HCT116 (cell line): ENCODE data around the gene THSD7B. TPM values are rescaled to one million over a fixed set of nuclear protein-coding genes. Genes with fewer than 3 reads are reported as not detected.

Source experiments
- ATAC-seq: fragments of 200-7000 bp; cut with Tn5 transposase; 2 replicates; pipeline ENCODE4 v1.9.1; 2020; ENCODE audit warnings: mild to moderate bottlenecking, moderate library complexity
- BruUV-seq: library from RNA; stranded (reverse); fragments of 400-500 nt; replicated peaks from 2 replicates; lab custom pipeline; 2021; lab: Mats Ljungman, UMichigan
- CTCF ChIA-PET: fragments of 300-600 bp; sonication (Branson Sonifier 250); formaldehyde crosslinking; loops from one replicate; lab custom pipeline; 2021; ENCODE audit warnings: antibody characterized with exemption; lab: Charles Lee
- POLR2A ChIA-PET: fragments of 300-600, 350-600 bp; sonication (Branson Sonifier 250); formaldehyde crosslinking; loops from one replicate; lab custom pipeline; 2021; ENCODE audit warnings: antibody characterized with exemption; lab: Charles Lee
- RAD21 ChIA-PET, 2 experiments: fragments of 300-600 bp; sonication (Branson Sonifier 250); formaldehyde crosslinking; loops; one replicate each; lab custom pipeline; 2023; ENCODE audit warnings: low total read pairs in 2 of 2; ENCODE audit not compliant: uncharacterized antibody in 2 of 2, unreplicated experiment in 2 of 2, low non-redundant PET in 1 of 2; lab: Charles Lee
- DNase-seq: peaks from one replicate; pipeline ENCODE4 v3.0.0-alpha.2; 2010; ENCODE audit warnings: low read depth, low spot score
- H2AFZ ChIP-seq: fragments of 200-600 bp; shearing (Covaris generic), sonication (generic); 2 replicates; pipeline ENCODE4 v1.6.1; 2017; ENCODE audit warnings: low read depth, mixed run types, mixed read lengths, antibody characterized with exemption, low read length; ENCODE audit not compliant: poor library complexity, severe bottlenecking
- H3K27ac ChIP-seq: 2 replicates; pipeline ENCODE4 v1.5.1; 2012; ENCODE audit warnings: low read depth, low read length
- H3K27me3 ChIP-seq: fragments of 200-600 bp; sonication (generic); 2 replicates; pipeline ENCODE4 v1.6.1; 2016; ENCODE audit warnings: mixed run types, low read length, mixed read lengths; ENCODE audit not compliant: insufficient read depth
- H3K36me3 ChIP-seq, 2 experiments: fragments of 200-500 bp in 1 of 2; fragments of 200-600 bp in 1 of 2; sonication (Bioruptor generic) in 1 of 2; sonication (generic) in 1 of 2; 2 replicates each; pipeline versions ENCODE4 v1.5.1 to v1.6.1; 2014 to 2016; ENCODE audit warnings: low read length in 2 of 2, inconsistent platforms in 1 of 2, mixed read lengths in 1 of 2, mixed run types in 1 of 2; ENCODE audit not compliant: insufficient read depth in 2 of 2, control insufficient read depth in 1 of 2
- H3K4me1 ChIP-seq, 2 experiments: fragments of 200-600 bp in 1 of 2; sonication (generic) in 1 of 2; 2 replicates each; pipeline versions ENCODE4 v1.5.1 to v1.6.1; 2012 to 2017; ENCODE audit warnings: low read length in 2 of 2, inconsistent platforms in 1 of 2, mild to moderate bottlenecking in 1 of 2, mixed read lengths in 1 of 2, mixed run types in 1 of 2, moderate library complexity in 1 of 2; ENCODE audit not compliant: insufficient read depth in 2 of 2, control insufficient read depth in 1 of 2
- H3K4me2 ChIP-seq: fragments of 200-600 bp; sonication (generic); 2 replicates; pipeline ENCODE4 v1.6.1; 2017; ENCODE audit warnings: mixed run types, low read length, mixed read lengths
- H3K4me3 ChIP-seq, 2 experiments: fragments of 200-600 bp in 1 of 2; sonication (generic) in 1 of 2; replicated peaks in 1 of 2; 2 replicates each; pipeline ENCODE4 v1.5.1; 2011 to 2016; ENCODE audit warnings: low read length in 2 of 2, control low read depth in 1 of 2, low read depth in 1 of 2, mild to moderate bottlenecking in 1 of 2, mixed read lengths in 1 of 2, mixed run types in 1 of 2
- H3K79me2 ChIP-seq: fragments of 200-600 bp; sonication (generic); 2 replicates; pipeline ENCODE4 v1.6.1; 2017; ENCODE audit warnings: mild to moderate bottlenecking, mixed run types, low read length, moderate library complexity, mixed read lengths; ENCODE audit not compliant: insufficient read depth
- H3K9ac ChIP-seq: fragments of 200-600 bp; sonication (generic); 2 replicates; pipeline ENCODE4 v1.6.1; 2016; ENCODE audit warnings: low read length, mixed read lengths
- H3K9me2 ChIP-seq: fragments of 200-600 bp; sonication (generic), shearing (Covaris generic); 2 replicates; pipeline ENCODE4 v1.6.1; 2017; ENCODE audit warnings: mixed run types, mild to moderate bottlenecking, moderate library complexity; ENCODE audit not compliant: insufficient read depth
- H3K9me3 ChIP-seq, 2 experiments: fragments of 200-500 bp in 1 of 2; fragments of 200-600 bp in 1 of 2; sonication (Bioruptor generic) in 1 of 2; sonication (generic) in 1 of 2; 2 replicates each; pipeline ENCODE4 v1.6.1; 2014 to 2017; ENCODE audit warnings: low read length in 2 of 2, mixed read lengths in 2 of 2, inconsistent platforms in 1 of 2, low read depth in 1 of 2, mild to moderate bottlenecking in 1 of 2, mixed run types in 1 of 2, moderate library complexity in 1 of 2; ENCODE audit not compliant: control insufficient read depth in 1 of 2, insufficient read depth in 1 of 2
- H4K20me1 ChIP-seq: fragments of 200-600 bp; sonication (generic), shearing (Covaris generic); 2 replicates; pipeline ENCODE4 v1.6.1; 2017; ENCODE audit warnings: mixed run types, mild to moderate bottlenecking, moderate library complexity; ENCODE audit not compliant: insufficient read depth
- CEBPB ChIP-seq: IDR thresholded peaks from 2 replicates; pipeline ENCODE4 v1.6.1; 2012; ENCODE audit warnings: low read depth
- EZH2 ChIP-seq: fragments of 200-600 bp; sonication (generic); IDR thresholded peaks from 2 replicates; pipeline ENCODE4 v1.6.1; 2017; ENCODE audit warnings: antibody characterized with exemption, mixed run types
- FOSL1 ChIP-seq: IDR thresholded peaks from 2 replicates; pipeline ENCODE4 v1.6.1; 2012; ENCODE audit warnings: low read depth
- POLR2AphosphoS5 ChIP-seq: IDR thresholded peaks from 2 replicates; pipeline ENCODE4 v1.6.1; 2011; ENCODE audit warnings: mild to moderate bottlenecking, low read depth, low read length, moderate library complexity
- RAD21 ChIP-seq: IDR thresholded peaks from 2 replicates; pipeline ENCODE4 v1.6.1; 2012; ENCODE audit warnings: low read depth, mild to moderate bottlenecking
- ZFX ChIP-seq: fragments of 450-650 bp; IDR thresholded peaks from 2 replicates; pipeline ENCODE4 v1.6.1; 2017
- ZNF274 ChIP-seq: fragments of 200-500 bp; sonication (Bioruptor generic); IDR thresholded peaks from 2 replicates; pipeline ENCODE4 v1.6.1; 2014; ENCODE audit warnings: mild to moderate bottlenecking, low read depth, low read length, inconsistent platforms
- intact Hi-C: fragments of 100-400 bp; cut with micrococcal nuclease; formaldehyde crosslinking; loops from 2 replicates; pipeline ENCODE4 v1.10.0; 2022
- total RNA-seq: library from RNA; stranded (reverse); gene quantifications from one replicate; pipeline ENCODE4 v1.2.1, GENCODE V29; 2021; ENCODE audit not compliant: unreplicated experiment
- TF ChIP-seq, protein P1 (sequence below): IDR thresholded peaks from 2 replicates; pipeline ENCODE4 v1.6.1; 2012; ENCODE audit warnings: low read depth

The THSD7B gene
- total RNA-seq, 1 experiment from 2014 or later = not detected

DNA sequence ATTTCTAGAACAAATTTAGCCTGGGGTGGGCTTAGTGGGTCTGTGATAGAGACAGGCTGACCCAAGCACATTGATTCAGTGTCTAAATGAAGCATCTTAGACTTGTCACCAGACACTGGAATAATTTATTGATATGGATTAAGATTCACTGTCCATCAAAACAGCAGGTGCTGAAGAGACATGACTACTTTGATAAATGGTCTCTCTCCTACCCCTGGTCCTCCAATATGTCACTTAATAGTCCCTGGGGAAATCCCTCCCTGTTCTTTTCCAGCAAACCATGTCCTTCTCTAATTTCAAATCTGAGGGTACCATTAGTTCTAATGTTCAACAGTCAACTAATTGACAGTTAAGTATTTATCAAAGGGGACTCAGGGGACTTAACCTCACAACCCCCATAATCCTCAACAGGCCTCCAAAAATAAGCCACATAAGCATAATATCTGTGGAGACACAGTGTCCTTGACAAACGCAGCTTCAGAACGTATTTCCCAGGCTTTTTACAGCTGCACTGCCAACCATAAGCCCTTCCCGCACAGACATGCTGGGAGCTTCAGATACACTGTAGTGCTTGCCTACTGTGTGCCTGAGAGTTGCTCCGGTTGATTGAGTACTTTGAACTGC lies 391.0 kb downstream of the THSD7B start:
- intact Hi-C loops = no loop called here
- ChIA-PET POLR2A (no interaction called here), RAD21 (no interaction called here), CTCF (no interaction called here)
- Histone ChIP-seq H4K20me1 (no peaks in the 10 kb centered on the region), H3K4me3 (no peak overlapping the region), H3K36me3 (no peaks in the 10 kb centered on the region), H3K9me3 (peaks cover 0 to 15% of the 10 kb centered on the region in 2 experiments; a peak in 2 of 4 replicates), H2AFZ (no peak overlapping the region), H3K4me2 (no peak overlapping the region), H3K9me2 (no peaks in the 10 kb centered on the region), H3K9ac (no peak overlapping the region), H3K79me2 (no peaks in the 10 kb centered on the region), H3K4me1 (no peaks in the 10 kb centered on the region), H3K27ac (no peak overlapping the region), H3K27me3 (no peaks in the 10 kb centered on the region)
- no peak for TF ChIP-seq CEBPB
- no peak for TF ChIP-seq FOSL1
- TF ChIP-seq POLR2AphosphoS5 = no peak
- TF ChIP-seq, protein P1, sequence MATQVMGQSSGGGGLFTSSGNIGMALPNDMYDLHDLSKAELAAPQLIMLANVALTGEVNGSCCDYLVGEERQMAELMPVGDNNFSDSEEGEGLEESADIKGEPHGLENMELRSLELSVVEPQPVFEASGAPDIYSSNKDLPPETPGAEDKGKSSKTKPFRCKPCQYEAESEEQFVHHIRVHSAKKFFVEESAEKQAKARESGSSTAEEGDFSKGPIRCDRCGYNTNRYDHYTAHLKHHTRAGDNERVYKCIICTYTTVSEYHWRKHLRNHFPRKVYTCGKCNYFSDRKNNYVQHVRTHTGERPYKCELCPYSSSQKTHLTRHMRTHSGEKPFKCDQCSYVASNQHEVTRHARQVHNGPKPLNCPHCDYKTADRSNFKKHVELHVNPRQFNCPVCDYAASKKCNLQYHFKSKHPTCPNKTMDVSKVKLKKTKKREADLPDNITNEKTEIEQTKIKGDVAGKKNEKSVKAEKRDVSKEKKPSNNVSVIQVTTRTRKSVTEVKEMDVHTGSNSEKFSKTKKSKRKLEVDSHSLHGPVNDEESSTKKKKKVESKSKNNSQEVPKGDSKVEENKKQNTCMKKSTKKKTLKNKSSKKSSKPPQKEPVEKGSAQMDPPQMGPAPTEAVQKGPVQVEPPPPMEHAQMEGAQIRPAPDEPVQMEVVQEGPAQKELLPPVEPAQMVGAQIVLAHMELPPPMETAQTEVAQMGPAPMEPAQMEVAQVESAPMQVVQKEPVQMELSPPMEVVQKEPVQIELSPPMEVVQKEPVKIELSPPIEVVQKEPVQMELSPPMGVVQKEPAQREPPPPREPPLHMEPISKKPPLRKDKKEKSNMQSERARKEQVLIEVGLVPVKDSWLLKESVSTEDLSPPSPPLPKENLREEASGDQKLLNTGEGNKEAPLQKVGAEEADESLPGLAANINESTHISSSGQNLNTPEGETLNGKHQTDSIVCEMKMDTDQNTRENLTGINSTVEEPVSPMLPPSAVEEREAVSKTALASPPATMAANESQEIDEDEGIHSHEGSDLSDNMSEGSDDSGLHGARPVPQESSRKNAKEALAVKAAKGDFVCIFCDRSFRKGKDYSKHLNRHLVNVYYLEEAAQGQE = no peak
- TF ChIP-seq ZFX = no peak
- TF ChIP-seq RAD21 = no peak
- no peak for TF ChIP-seq ZNF274
- TF ChIP-seq EZH2 = no peak
- ATAC-seq (no peak), DNase-seq (no peak)
- BruUV-seq = no TSS peak
